Endothelial cell of umbilical vein (primary cell): Measurements from ENCODE around the gene MAST1. TPM values are rescaled to one million over a fixed set of nuclear protein-coding genes. Genes with fewer than 3 reads are reported as not detected.

Experiments used
- BruUV-seq: library from RNA; stranded (reverse); fragments of 400-500 nt; replicated peaks from 2 replicates; lab custom pipeline; 2021; lab: Mats Ljungman, UMichigan
- CTCF ChIA-PET: fragments of 300-600, 350-600 bp; sonication (Branson Sonifier 250); formaldehyde crosslinking; loops from one replicate; lab custom pipeline; 2021; ENCODE audit warnings: antibody characterized with exemption, inconsistent platforms; lab: Charles Lee
- POLR2A ChIA-PET: fragments of 300-600, 350-600 bp; sonication (Branson Sonifier 250); formaldehyde crosslinking; loops from one replicate; lab custom pipeline; 2021; ENCODE audit warnings: antibody characterized with exemption, inconsistent platforms; lab: Charles Lee
- DNase-seq: peaks from one replicate; pipeline ENCODE4 v3.0.0-alpha.2; 2011; ENCODE audit warnings: low read depth, low spot score
- FAIRE-seq: peaks from 2 replicates; lab custom pipeline; 2011; peaks lifted over from hg19 to GRCh38; lab: Jason Lieb, UNC
- H2AFZ ChIP-seq: 2 replicates; pipeline ENCODE4 v1.6.0; 2012; ENCODE audit warnings: low read depth, low read length, control low read depth, inconsistent platforms
- H3K27ac ChIP-seq: 2 replicates; pipeline ENCODE4 v1.5.1; 2011; ENCODE audit warnings: low read depth, mild to moderate bottlenecking, control low read depth, low read length, moderate library complexity; ENCODE audit not compliant: insufficient read depth
- H3K27me3 ChIP-seq, 2 experiments: 2 replicates each; pipeline versions ENCODE4 v1.6.0 to v1.6.1; 2011; ENCODE audit warnings: low read length in 2 of 2, mixed read lengths in 1 of 2; ENCODE audit not compliant: control insufficient read depth in 2 of 2, insufficient read depth in 2 of 2
- H3K36me3 ChIP-seq, 2 experiments: 2 replicates in 1 of 2; 3 replicates in 1 of 2; pipeline ENCODE4 v1.5.1; 2011; ENCODE audit warnings: low read length in 2 of 2, mild to moderate bottlenecking in 1 of 2, moderate library complexity in 1 of 2; ENCODE audit not compliant: control insufficient read depth in 2 of 2, insufficient read depth in 2 of 2; ENCODE audit errors: extremely low read depth in 1 of 2
- H3K4me1 ChIP-seq: 3 replicates; pipeline ENCODE4 v1.5.1; 2011; ENCODE audit warnings: mild to moderate bottlenecking, low read length; ENCODE audit not compliant: control insufficient read depth, insufficient read depth; ENCODE audit errors: extremely low read depth
- H3K4me2 ChIP-seq: 2 replicates; pipeline ENCODE4 v1.6.1; 2011; ENCODE audit warnings: low read length, control low read depth, mixed read lengths; ENCODE audit not compliant: insufficient read depth
- H3K4me3 ChIP-seq, 3 experiments: fragments of 200-600 bp in 1 of 3; sonication (generic), shearing (Covaris generic) in 1 of 3; replicated peaks in 1 of 3; 2 replicates each; pipeline ENCODE4 v1.5.1; 2011 to 2016; ENCODE audit warnings: control low read depth in 3 of 3, low read length in 3 of 3, mild to moderate bottlenecking in 2 of 3, inconsistent platforms in 1 of 3, low read depth in 1 of 3, moderate library complexity in 1 of 3; ENCODE audit not compliant: insufficient read depth in 1 of 3
- H3K79me2 ChIP-seq: 2 replicates; pipeline ENCODE4 v1.6.0; 2012; ENCODE audit warnings: low read length, inconsistent platforms; ENCODE audit not compliant: control insufficient read depth, insufficient read depth
- H3K9ac ChIP-seq: replicated peaks from 2 replicates; pipeline ENCODE3; 2011; ENCODE audit warnings: low read length, control low read depth; ENCODE audit not compliant: insufficient read depth; ENCODE audit errors: extremely low read depth
- H3K9me1 ChIP-seq: replicated peaks from 3 replicates; pipeline ENCODE4 v1.6.0; 2011; ENCODE audit warnings: mild to moderate bottlenecking, low read length; ENCODE audit not compliant: control insufficient read depth, insufficient read depth; ENCODE audit errors: extremely low read depth
- H3K9me3 ChIP-seq: replicated peaks from 2 replicates; pipeline ENCODE4 v1.5.1; 2012; ENCODE audit warnings: low read length, inconsistent platforms; ENCODE audit not compliant: control insufficient read depth, insufficient read depth
- H4K20me1 ChIP-seq: replicated peaks from 2 replicates; pipeline ENCODE3; 2011; ENCODE audit warnings: mild to moderate bottlenecking, low read length; ENCODE audit not compliant: control insufficient read depth, insufficient read depth; ENCODE audit errors: extremely low read depth
- FOS ChIP-seq: IDR thresholded peaks from 2 replicates; pipeline ENCODE4 v1.6.1; 2011; ENCODE audit warnings: mild to moderate bottlenecking, low read length, moderate library complexity, borderline replicate concordance; ENCODE audit not compliant: insufficient read depth
- GATA2 ChIP-seq: IDR thresholded peaks from 2 replicates; pipeline ENCODE4 v1.7.0; 2011; ENCODE audit warnings: low read depth, mild to moderate bottlenecking, moderate library complexity, mixed read lengths, low read length; ENCODE audit not compliant: insufficient read length, insufficient read depth
- JUN ChIP-seq: IDR thresholded peaks from 2 replicates; pipeline ENCODE4 v1.6.1; 2011; ENCODE audit warnings: borderline replicate concordance, low read depth; ENCODE audit not compliant: insufficient read length, insufficient read depth
- POLR2AphosphoS5 ChIP-seq: IDR thresholded peaks from 2 replicates; pipeline ENCODE4 v1.6.1; 2012; ENCODE audit warnings: low read depth, mild to moderate bottlenecking, control low read depth, low read length, moderate library complexity; ENCODE audit not compliant: insufficient read depth
- dilution Hi-C: fragments of 300-500 bp; cut with MboI; formaldehyde crosslinking; loops from one replicate; pipeline ENCODE4 v1.15.0; 2019; ENCODE audit warnings: low sequenced_read_pairs; ENCODE audit not compliant: extremely low pct_ligation_motif_present
- intact Hi-C: fragments of 100-400 bp; cut with micrococcal nuclease; formaldehyde crosslinking; loops from one replicate; pipeline ENCODE4 v1.10.0; 2022
- polyA plus RNA-seq, 4 experiments: library from polyadenylated mRNA; depleted of rRNA in 3 of 4; stranded (reverse) in 3 of 4; unstranded in 1 of 4; fragments of >200 nt; gene quantifications; 2 replicates each; pipeline versions ENCODE4 v1.2.1 to v1.2.3, GENCODE V29; 2011 to 2012; ENCODE audit warnings: missing spikeins in 1 of 4
- total RNA-seq: library from RNA; stranded (reverse); gene quantifications from 2 replicates; pipeline ENCODE4 v1.2.3, GENCODE V29; 2021
- TF ChIP-seq, protein P1 (sequence below): IDR thresholded peaks from 2 replicates; pipeline ENCODE4 v1.6.1; 2011; ENCODE audit not compliant: insufficient read depth, insufficient read length
- TF ChIP-seq, protein P2 (sequence below), 2 donors: IDR thresholded peaks; 1 replicate in 1 of 2; 2 replicates in 1 of 2; pipeline ENCODE4 v1.5.1; 2011; ENCODE audit warnings: low read length in 2 of 2, mild to moderate bottlenecking in 2 of 2, moderate library complexity in 2 of 2, control low read depth in 1 of 2, inconsistent platforms in 1 of 2, low read depth in 1 of 2; ENCODE audit not compliant: insufficient read depth in 1 of 2; ENCODE audit errors: extremely low read depth in 1 of 2

The MAST1 gene
- total and polyA plus RNA-seq, 2 donors (not counting 3 experiments of a cell fraction or from before 2014, with no cell fraction given), result 0.13 to 0.46 TPM

DNA sequence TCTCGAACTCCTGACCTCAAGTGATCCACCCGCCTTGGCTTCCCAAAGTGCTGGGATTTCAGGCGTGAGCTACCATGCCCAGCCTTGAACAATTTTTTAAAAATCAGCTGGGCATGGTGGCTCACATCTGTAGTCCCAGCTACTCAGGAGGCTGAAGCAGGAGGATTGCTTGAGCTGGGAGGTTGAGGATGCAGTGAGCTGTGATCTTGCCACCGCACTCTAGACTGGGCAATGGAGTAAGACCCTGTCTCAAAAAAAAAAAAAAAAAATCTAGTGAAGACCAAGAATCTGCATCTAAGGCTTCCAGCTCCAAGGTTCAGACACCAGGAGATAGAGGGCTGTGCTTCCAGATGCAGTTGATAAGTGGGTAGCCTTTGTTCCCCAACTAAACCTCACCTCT lies 25.8 kb downstream of the MAST1 start:
- H3K9ac ChIP-seq, result no peak overlapping the region
- H3K79me2 ChIP-seq, result no peaks in the 10 kb centered on the region
- H2AFZ ChIP-seq, result no peak overlapping the region
- H3K27me3 ChIP-seq, result no peaks in the 10 kb centered on the region
- BruUV-seq, result no TSS peak
- H3K9me1 ChIP-seq, result no peaks in the 10 kb centered on the region
- no peak overlapping the region for H3K4me3 ChIP-seq
- H3K4me2 ChIP-seq, result no peak overlapping the region
- intact Hi-C loops (no loop called here), dilution Hi-C loops (no loop called here)
- no peaks in the 10 kb centered on the region for H3K36me3 ChIP-seq
- peaks cover 2% of the 10 kb centered on the region for H3K4me1 ChIP-seq
- no peaks in the 10 kb centered on the region for H4K20me1 ChIP-seq
- no peak for FAIRE-seq
- H3K9me3 ChIP-seq, result no peaks in the 10 kb centered on the region
- TF ChIP-seq GATA2 (no peak), POLR2AphosphoS5 (no peak), JUN (no peak), FOS (no peak)
- TF ChIP-seq, protein P1, sequence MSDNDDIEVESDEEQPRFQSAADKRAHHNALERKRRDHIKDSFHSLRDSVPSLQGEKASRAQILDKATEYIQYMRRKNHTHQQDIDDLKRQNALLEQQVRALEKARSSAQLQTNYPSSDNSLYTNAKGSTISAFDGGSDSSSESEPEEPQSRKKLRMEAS, result no peak
- TF ChIP-seq, protein P2, sequence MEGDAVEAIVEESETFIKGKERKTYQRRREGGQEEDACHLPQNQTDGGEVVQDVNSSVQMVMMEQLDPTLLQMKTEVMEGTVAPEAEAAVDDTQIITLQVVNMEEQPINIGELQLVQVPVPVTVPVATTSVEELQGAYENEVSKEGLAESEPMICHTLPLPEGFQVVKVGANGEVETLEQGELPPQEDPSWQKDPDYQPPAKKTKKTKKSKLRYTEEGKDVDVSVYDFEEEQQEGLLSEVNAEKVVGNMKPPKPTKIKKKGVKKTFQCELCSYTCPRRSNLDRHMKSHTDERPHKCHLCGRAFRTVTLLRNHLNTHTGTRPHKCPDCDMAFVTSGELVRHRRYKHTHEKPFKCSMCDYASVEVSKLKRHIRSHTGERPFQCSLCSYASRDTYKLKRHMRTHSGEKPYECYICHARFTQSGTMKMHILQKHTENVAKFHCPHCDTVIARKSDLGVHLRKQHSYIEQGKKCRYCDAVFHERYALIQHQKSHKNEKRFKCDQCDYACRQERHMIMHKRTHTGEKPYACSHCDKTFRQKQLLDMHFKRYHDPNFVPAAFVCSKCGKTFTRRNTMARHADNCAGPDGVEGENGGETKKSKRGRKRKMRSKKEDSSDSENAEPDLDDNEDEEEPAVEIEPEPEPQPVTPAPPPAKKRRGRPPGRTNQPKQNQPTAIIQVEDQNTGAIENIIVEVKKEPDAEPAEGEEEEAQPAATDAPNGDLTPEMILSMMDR (IDR thresholded peaks at IDR 0.05; ENCODE audit: extremely low read depth in 1 of 2, insufficient read depth in 1 of 2, low read depth in 1 of 2, low read length in 2 of 2), result no peak
- CTCF ChIA-PET, result interaction anchor here (1.6 to 2.2 kb wide), 3 partner anchors 16 to 107 kb away, joined by 5 to 12 read pairs (median 7); no protein-coding TSS in a partner anchor
- no peak overlapping the region for H3K27ac ChIP-seq
- POLR2A ChIA-PET, result interaction anchor here (0.7 kb wide), 1 partner anchor 52 kb away, joined by 3 read pairs; no protein-coding TSS in a partner anchor
- DNase-seq, result no peak
